Activated CD8-positive, alpha-beta T cell treated with anti-CD3 and anti-CD28 coated beads, Interleukin-2, amount 10 ng/mL, durations not matched to agents 7 days and 5 days (primary cell): ENCODE measurements around the gene RAB42. TPM values are rescaled to one million over a fixed set of nuclear protein-coding genes. Genes with fewer than 3 reads are reported as not detected.
A peak's percentile ranks its signal among the peaks of the same experiment; 100 is the strongest.

ENCODE experiments used
- ATAC-seq: fragments of 150-1000 bp; cut with Tn5 transposase; one replicate; pipeline ENCODE4 v1.10.0; 2021; ENCODE audit warnings: moderate library complexity
- CTCF ChIA-PET: fragments of 350-600 bp; sonication (Branson Sonifier 250); formaldehyde crosslinking; loops from one replicate; lab custom pipeline; 2021; ENCODE audit warnings: antibody characterized with exemption; lab: Charles Lee
- POLR2A ChIA-PET: fragments of 350-600 bp; sonication (Branson Sonifier 250); formaldehyde crosslinking; loops from one replicate; lab custom pipeline; 2021; ENCODE audit warnings: antibody characterized with exemption; lab: Charles Lee
- DNase-seq: peaks from one replicate; pipeline ENCODE4 v3.0.0-alpha.2; 2020
- H3K27ac Mint-ChIP-seq: one replicate; pipeline ENCODE4 v1.8.0; 2021; ENCODE audit warnings: mild to moderate bottlenecking, mixed read lengths
- H3K27me3 Mint-ChIP-seq: one replicate; pipeline ENCODE4 v1.8.0; 2021; ENCODE audit warnings: low read depth, mixed read lengths
- H3K36me3 Mint-ChIP-seq: one replicate; pipeline ENCODE4 v1.8.0; 2021; ENCODE audit warnings: low read depth, mixed read lengths
- H3K4me1 Mint-ChIP-seq: one replicate; pipeline ENCODE4 v1.8.0; 2021; ENCODE audit warnings: low read depth, mixed read lengths
- H3K4me3 Mint-ChIP-seq: one replicate; pipeline ENCODE4 v1.8.0; 2021; ENCODE audit warnings: mild to moderate bottlenecking, mixed read lengths
- H3K9me3 Mint-ChIP-seq: one replicate; pipeline ENCODE4 v1.8.0; 2022; ENCODE audit warnings: mixed read lengths; ENCODE audit not compliant: insufficient read depth
- total RNA-seq, 2 experiments: library from RNA; stranded (reverse); gene quantifications; one replicate each; pipeline ENCODE4 v1.2.3, GENCODE V29; 2021

Gene RAB42
- total RNA-seq, 2 experiments from 2014 or later, result not detected

DNA sequence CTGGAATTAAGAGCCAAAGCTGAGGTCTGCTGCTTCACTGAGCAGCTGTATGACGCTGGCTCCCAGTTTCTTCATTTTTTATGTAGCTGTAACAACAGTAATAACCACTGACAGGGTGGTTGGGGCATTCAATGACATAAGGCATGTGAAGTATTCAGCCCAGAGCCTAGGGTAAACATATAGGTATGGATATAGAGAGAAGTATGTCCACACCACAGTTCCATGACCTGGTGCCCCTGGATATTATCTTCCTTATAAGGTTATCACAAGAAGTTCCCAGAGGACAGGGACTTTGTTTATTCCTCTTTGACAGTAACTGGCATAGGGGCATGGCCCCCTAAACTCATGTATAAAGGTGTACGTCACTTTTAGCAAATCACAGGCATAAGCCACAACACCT, 14.7 kb downstream of the RAB42 start:
- no peak overlapping the region for H3K4me3 Mint-ChIP-seq
- no peak overlapping the region for H3K27ac Mint-ChIP-seq
- DNase-seq (no peak), ATAC-seq (no peak)
- H3K4me1 Mint-ChIP-seq, result peaks cover 9% of the 10 kb centered on the region
- ChIA-PET POLR2A (interaction anchor here (1.5 kb wide), 1 partner anchor 25 kb away, joined by 3 read pairs; no protein-coding TSS in a partner anchor), CTCF (interaction anchor here (0.8 kb wide), 1 partner anchor 247 kb away, joined by 3 read pairs; no protein-coding TSS in a partner anchor)
- peaks cover 37% of the 10 kb centered on the region for H3K36me3 Mint-ChIP-seq
- no peaks in the 10 kb centered on the region for H3K27me3 Mint-ChIP-seq
- no peaks in the 10 kb centered on the region for H3K9me3 Mint-ChIP-seq

DNA sequence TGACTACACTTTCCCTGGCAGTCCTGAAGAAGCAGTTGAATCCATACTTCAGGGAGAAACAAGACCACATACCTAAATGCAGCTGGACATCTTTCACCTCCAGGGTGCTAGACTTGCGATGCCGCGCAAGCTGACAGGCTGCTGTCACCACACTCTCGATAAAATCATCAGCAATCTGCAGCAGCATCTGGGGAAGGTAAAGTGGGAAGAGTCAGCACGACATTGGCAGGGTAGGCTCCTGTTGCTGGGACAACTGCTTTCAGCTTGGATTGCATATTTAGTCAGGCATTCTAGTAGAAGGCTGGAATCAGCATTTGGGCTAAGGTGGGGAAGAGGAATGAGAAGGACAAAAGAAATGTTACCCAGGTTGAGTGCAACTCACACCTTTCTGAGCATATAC, 21.1 kb downstream of the RAB42 start:
- Mint-ChIP-seq H3K4me1 (no peaks in the 10 kb centered on the region), H3K27me3 (no peaks in the 10 kb centered on the region), H3K4me3 (no peak overlapping the region), H3K36me3 (peaks cover 38% of the 10 kb centered on the region), H3K27ac (no peak overlapping the region), H3K9me3 (no peaks in the 10 kb centered on the region)
- ATAC-seq, result no peak
- POLR2A ChIA-PET, result no interaction called here
- no peak for DNase-seq
- CTCF ChIA-PET, result no interaction called here

DNA sequence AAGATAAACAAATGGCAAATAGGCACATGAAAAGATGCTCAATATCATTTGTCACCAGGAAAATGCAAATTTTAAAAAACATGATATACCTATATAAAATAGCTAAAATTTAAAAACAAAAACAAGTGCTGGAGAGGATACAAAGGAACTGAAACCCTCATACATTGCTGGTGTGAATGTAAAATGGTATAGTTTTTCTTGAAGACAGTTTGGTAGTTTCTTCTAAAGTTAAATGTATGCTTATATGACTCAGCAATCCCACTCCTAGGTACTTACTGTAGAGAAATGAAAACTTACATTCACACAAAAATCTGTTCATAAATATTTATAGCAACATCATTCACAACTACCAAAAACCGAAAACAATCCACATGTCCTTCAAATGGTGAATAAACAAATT, 39.6 kb downstream of the RAB42 start:
- Mint-ChIP-seq H3K4me1 (no peaks in the 10 kb centered on the region), H3K36me3 (peaks cover 2% of the 10 kb centered on the region), H3K4me3 (no peak overlapping the region), H3K27ac (no peak overlapping the region), H3K27me3 (no peaks in the 10 kb centered on the region), H3K9me3 (no peaks in the 10 kb centered on the region)
- ChIA-PET POLR2A (no interaction called here), CTCF (interaction anchor here (1.1 to 2.3 kb wide), 2 partner anchors 9 to 105 kb away, joined by 3 to 6 read pairs; partner anchors contain the start of gene YTHDF2)
- DNase-seq (no peak), ATAC-seq (no peak)

DNA sequence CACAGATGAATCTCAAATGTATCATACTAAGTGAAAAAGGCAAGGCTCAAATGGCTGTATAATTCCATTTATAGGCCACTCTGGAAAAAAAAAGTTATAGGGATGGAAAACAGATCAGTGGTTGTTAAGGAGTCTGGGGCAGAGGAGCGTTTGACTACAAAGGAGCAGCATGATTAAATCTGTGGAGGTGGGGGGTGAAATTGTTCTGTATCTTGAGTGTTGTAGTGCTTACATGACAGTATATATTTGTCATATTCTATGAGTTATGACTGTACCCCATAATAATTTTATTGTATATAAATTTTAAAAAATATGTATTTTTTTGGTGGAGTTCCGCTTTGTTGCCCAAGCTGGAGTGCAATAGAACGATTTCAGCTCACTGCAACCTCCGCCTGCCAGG, 40.5 kb downstream of the RAB42 start:
- no peaks in the 10 kb centered on the region for H3K27me3 Mint-ChIP-seq
- peaks cover 2% of the 10 kb centered on the region for H3K36me3 Mint-ChIP-seq
- ChIA-PET CTCF (no interaction called here), POLR2A (interaction anchor here (0.6 to 1.1 kb wide), 2 partner anchors 15 to 37 kb away, joined by 3 read pairs; no protein-coding TSS in a partner anchor)
- ATAC-seq, result no peak
- no peaks in the 10 kb centered on the region for H3K4me1 Mint-ChIP-seq
- no peaks in the 10 kb centered on the region for H3K9me3 Mint-ChIP-seq
- H3K27ac Mint-ChIP-seq, result no peak overlapping the region
- no peak overlapping the region for H3K4me3 Mint-ChIP-seq
- no peak for DNase-seq

DNA sequence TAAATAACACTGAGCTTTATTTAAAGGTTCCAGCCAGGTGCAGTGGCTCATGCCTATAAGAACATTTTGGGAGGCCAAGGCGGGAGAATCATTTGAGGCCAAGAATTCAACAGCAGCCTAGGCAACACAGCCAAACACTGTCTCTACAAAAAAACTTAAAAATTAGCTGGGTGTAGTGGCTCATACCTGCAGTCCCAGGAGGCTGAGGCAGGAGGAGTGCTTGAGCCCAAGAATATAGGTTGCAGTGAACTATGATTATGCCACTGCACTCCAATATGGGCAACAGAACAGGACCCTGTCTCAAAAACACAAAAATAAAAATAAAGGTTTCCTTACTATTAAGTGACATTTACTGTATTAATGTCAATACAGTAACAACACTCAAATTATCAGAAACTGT, 48.7 kb downstream of the RAB42 start:
- no peak overlapping the region for H3K27ac Mint-ChIP-seq
- ATAC-seq (no peak), DNase-seq (peak; percentile 60)
- H3K9me3 Mint-ChIP-seq, result no peaks in the 10 kb centered on the region
- H3K27me3 Mint-ChIP-seq, result no peaks in the 10 kb centered on the region
- H3K4me1 Mint-ChIP-seq, result peaks cover 39% of the 10 kb centered on the region
- peak overlapping the region; percentile 99 for H3K4me3 Mint-ChIP-seq
- peaks cover 7% of the 10 kb centered on the region for H3K36me3 Mint-ChIP-seq
- CTCF ChIA-PET, result interaction anchor here (0.5 to 3.2 kb wide), 18 partner anchors 10 to 592 kb away, joined by 3 to 30 read pairs (median 4); partner anchors contain the start of genes GMEB1, RCC1 and YTHDF2
- POLR2A ChIA-PET, result interaction anchor here (0.6 to 5.0 kb wide), 7 partner anchors 8 to 192 kb away, joined by 3 to 59 read pairs (median 4); partner anchors contain the start of genes GMEB1 and YTHDF2

DNA sequence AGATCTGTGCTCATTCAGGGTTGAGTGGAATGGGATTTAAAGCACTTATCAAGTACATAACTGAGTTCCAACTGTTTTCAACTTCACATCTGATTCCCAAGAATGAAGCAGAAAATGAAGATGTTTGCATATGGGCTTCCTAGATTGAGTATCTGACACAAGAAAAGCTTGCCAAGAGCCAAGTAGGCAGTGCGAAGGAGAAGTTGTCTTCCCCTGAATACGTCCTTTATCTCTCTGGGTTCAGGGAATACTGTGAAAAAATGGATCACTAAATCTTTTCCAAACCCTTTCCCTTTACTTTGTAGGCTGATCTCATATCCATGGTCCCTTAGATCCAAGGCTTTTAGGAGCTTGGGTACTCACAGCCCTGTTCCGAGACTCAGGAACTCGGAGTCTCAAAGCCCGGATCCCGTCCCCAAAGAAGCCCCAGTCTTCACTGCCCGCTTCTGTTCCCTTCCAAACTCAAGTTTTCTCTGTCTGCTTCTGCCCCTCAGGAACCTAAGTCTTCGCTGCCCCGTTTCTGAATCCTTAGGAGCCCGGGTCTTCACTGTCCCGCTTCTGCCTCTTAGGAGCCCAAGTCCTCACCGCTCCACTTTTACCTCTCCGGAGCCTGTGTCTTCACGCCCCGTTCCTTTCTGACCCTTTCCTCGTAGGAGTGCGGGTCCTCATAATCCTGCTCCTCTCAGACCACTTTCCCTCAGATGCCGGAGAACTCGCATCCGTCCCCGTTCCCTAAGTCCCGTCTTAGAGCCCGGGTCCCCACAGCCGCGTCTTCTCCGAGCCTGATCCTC, 50.2 kb downstream of the RAB42 start:
- DNase-seq (no peak), ATAC-seq (peak; percentile 24)
- Mint-ChIP-seq H3K27me3 (no peaks in the 10 kb centered on the region), H3K9me3 (no peaks in the 10 kb centered on the region), H3K27ac (peak overlapping the region; percentile 99), H3K36me3 (peaks cover 7% of the 10 kb centered on the region), H3K4me3 (peak overlapping the region; percentile 99), H3K4me1 (peaks cover 44% of the 10 kb centered on the region)
- CTCF ChIA-PET, result interaction anchor here (0.6 to 3.9 kb wide), 12 partner anchors 26 to 560 kb away, joined by 3 to 36 read pairs (median 7); partner anchors contain the start of genes GMEB1, SRSF4 and YTHDF2
- POLR2A ChIA-PET, result interaction anchor here (0.6 to 5.0 kb wide), 23 partner anchors 10 to 585 kb away, joined by 3 to 59 read pairs (median 5); partner anchors contain the start of genes ATP5IF1, GMEB1, MED18 and RCC1

DNA sequence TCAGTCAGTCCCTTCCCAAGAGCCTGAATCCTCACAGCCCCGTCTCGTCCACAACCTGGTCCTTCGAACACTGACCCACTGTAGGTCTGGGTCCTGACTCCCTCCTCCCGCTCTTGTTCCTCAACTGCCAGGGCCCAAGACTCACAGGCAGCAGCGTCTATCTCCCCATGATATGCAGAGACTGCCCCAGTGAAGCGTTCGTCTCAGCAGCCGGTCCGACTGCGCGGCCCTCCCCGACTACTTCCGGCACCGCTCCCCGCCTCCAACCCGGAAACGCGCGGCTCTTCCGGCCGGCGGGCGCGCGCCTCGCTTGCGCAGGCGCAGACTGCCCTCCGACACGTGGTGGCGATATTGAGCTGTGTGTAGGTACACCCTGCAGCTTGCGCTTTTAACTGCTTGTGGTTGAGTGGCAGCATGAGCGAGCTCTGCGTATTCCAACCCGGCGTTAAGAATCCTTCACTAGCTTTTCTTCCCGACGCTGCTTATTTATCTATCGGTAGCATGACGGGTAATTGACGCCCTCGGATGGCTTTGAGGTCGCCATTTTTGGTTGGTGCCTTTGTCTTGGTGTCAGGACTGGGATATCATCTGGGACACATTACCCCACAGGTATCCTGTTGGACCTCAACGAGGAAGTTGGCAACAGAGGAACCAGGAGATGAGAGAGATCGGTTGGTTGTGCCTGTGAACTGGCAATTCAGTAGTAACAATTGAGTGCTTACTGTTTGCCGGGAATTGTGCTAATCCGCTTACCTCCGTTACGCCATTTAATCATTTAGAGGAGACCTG, 51.0 kb downstream of the RAB42 start, which contains the start of gene TAF12:
TAF12 (minus strand) TSS at position 221 of the 789 bp plus-strand sequence. CDS start 20,986 bp downstream, outside the sequence.
- Mint-ChIP-seq H3K4me1 (peaks cover 51% of the 10 kb centered on the region), H3K36me3 (peaks cover 7% of the 10 kb centered on the region), H3K9me3 (no peaks in the 10 kb centered on the region), H3K27me3 (no peaks in the 10 kb centered on the region), H3K4me3 (peak within 1 kb of the TSS; percentile 99), H3K27ac (peak within 1 kb of the TSS; percentile 99)
- DNase-seq, result peak; percentile 94
- ChIA-PET CTCF (interaction anchor here (0.6 to 3.9 kb wide), 14 partner anchors 26 to 560 kb away, joined by 3 to 36 read pairs (median 4); partner anchors contain the start of genes GMEB1, SRSF4 and YTHDF2), POLR2A (interaction anchor here (0.6 to 5.0 kb wide), 27 partner anchors 14 to 586 kb away, joined by 3 to 59 read pairs (median 4); partner anchors contain the start of genes ATP5IF1, GMEB1, MED18 and RCC1)
- peak; percentile 90 for ATAC-seq

DNA sequence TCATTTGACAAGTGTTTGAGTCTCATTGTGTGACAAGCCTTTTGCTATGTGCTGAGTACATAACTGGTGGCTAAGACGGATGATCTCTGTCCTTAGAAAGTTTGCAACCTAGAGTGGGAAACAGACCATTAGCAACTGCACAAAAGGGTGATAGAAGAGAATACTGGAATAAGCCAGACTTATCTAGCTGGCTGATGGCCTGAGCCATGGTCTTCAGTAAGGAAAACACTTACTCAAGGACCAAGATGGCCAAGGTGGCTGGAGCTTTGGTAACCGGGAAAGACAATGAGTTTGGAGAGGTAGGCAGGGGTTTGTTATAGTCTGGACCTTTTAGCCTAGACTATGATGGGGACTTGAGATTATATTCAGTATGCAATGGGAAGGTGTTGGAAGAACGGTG, 52.4 kb downstream of the RAB42 start:
- no peaks in the 10 kb centered on the region for H3K27me3 Mint-ChIP-seq
- H3K4me1 Mint-ChIP-seq, result peaks cover 60% of the 10 kb centered on the region
- DNase-seq, result no peak
- ChIA-PET POLR2A (interaction anchor here (1.9 to 5.0 kb wide), 6 partner anchors 25 to 139 kb away, joined by 10 to 59 read pairs (median 26); partner anchors contain the start of genes GMEB1, RCC1, TRNAU1AP and YTHDF2), CTCF (interaction anchor here (1.2 to 3.9 kb wide), 4 partner anchors 92 to 537 kb away, joined by 4 to 36 read pairs (median 13); partner anchors contain the start of genes SRSF4 and YTHDF2)
- no peak for ATAC-seq
- H3K9me3 Mint-ChIP-seq, result no peaks in the 10 kb centered on the region
- peak overlapping the region; percentile 99 for H3K4me3 Mint-ChIP-seq
- H3K36me3 Mint-ChIP-seq, result peaks cover 7% of the 10 kb centered on the region
- peak overlapping the region; percentile 99 for H3K27ac Mint-ChIP-seq

Other genes with a start within 250 kb of the RAB42 start
- gene PHACTR4, start 222.5 kb upstream of the RAB42 start, total RNA-seq, result 10 to 100 TPM; 29.4 to 30.8 TPM
- gene RCC1, start 86.2 kb upstream of the RAB42 start, total RNA-seq, result 10 to 100 TPM; 80.7 to 85.3 TPM
- gene TRNAU1AP, start 39.2 kb upstream of the RAB42 start, total RNA-seq, result 10 to 100 TPM; 73.2 to 77.7 TPM
- 10 to 100 TPM; 35.7 to 39.3 TPM for gene TAF12, start 50.8 kb downstream of the RAB42 start, total RNA-seq
- not detected for gene RNU11, start 56.3 kb downstream of the RAB42 start, total RNA-seq
- gene GMEB1, start 76.5 kb downstream of the RAB42 start, total RNA-seq, result 10 to 100 TPM; 35.5 to 36.4 TPM
- gene YTHDF2, start 144.7 kb downstream of the RAB42 start, total RNA-seq, result 10 to 100 TPM; 67.3 to 80.6 TPM
- not detected for gene OPRD1, start 219.9 kb downstream of the RAB42 start, total RNA-seq